GM21825 (cell line): ENCODE data around the gene PNMA6F.
"Not testable (repeated sequence)": the region's sequence is repeated elsewhere in the genome, so short reads cannot be mapped to it uniquely, and the experiment has no call there.

Experiments
- ATAC-seq: cut with Tn5 transposase; IDR thresholded peaks from one replicate; pipeline ENCODE4 v1.9.1; 2021; ENCODE audit warnings: mild to moderate bottlenecking, moderate library complexity; ENCODE audit not compliant: unreplicated experiment

PNMA6F gene

DNA sequence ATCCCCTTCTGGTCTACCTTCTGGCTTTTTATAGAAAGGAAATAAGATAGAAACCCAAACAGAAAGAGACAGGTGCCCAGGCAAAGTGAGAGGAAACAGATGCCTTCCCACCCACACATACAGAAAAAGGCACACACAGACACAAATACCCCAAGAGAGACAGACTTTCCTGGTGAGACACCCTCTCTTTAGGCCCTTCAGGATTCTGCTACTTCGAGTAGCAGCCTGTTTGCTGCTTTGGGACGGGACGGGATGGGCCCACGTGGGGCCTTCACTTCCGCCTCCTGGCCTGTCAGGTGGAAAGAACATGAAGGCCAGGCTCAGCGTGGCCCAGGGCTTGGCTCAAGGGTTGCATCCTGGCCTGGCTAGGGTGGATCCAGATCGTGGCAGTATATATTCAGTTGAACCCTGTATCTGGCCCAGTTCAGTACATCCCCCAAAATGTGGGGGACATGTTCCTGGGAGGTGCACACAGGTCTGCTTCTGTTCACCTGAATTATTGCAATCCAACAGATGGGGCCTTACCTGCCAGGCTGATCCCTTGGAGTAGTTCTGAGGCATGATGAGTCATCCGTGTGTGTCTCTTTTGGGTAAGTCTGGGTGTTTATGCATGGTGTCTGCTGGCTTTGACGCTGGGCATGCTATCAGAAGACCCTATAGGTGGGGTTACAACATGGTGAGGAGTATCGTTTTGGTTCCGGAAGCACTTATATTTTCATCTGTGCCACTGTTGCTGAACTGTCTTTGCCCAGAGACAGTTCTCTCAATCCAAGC lies 14.7 kb upstream of the PNMA6F start:
- no peak for ATAC-seq

DNA sequence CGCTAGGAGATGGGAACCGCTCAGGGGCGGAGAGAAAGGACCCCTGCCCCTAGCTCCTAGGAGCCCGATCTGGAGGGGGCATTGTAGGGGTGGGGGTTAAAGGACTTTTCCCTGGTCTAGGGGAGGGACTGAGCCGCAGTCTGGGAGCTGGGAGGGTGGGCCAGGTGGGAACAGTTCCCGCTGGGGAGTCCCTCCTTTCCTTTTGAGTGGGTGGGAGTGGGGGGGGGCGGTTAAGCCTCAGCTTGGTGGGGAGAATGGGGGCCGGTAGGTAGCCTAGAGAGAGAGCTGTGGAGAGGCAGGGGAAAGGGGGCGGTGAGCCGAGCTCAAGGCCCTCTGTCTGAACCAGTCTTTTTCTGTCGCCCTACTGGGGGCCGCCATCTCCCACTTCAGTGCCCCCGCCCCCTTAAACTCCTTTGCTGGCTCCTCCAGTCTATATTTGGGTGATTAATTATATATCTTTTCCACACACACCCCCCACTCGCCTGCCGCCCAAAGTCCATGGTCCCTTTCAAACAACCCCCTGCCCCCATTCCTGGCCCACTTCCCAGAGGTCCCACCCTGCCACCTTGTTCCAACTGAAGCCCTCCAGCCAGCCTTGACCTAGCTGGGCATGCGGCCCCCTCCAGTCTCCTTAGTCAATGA lies 13.2 kb upstream of the PNMA6F start:
- ATAC-seq: no peak

DNA sequence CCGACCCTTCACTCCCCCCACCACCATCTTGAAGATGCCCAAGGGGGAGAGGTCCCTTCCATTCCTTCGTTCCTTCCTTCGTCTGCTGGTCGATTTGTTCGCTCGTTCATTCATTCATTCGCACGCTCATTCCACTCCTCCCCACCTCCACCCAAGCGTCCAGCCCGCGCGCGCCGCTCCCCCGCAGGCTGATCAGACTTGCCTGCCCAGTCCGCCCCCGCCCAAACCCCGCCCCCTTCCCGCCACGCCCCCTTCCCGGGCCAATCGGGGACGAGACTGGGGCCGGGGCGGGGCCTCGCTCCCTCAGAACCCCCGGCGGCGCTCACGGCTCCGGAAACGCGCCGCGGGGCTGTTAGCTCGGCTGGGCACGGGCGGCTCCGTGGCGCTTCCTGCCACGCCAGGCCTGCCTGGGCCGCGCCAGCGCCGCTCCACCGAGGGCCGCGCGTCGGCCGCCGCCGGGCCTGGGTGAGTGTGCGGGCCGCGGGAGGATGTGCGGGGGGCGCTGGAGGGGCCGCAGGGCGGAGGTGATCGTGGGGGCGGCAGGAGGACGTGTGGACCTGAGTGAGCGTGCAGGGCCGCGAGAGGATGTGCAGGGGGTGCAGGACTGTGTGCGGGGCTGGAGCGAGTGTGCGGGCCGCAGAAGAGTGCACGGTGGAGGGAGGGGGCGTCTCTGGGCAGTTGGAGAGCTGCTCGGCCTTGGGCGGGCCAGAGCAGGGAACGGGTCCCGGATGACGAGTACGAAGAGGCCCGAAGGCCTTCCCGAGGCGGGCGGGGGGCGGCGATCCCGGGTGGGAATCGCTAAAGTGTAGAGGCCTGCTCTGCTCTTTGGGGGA lies 12.5 kb upstream of the PNMA6F start, which contains the start of gene ZNF275:
Gene ZNF275 (plus strand): TSS at position 333 of the 833 bp plus-strand sequence. CDS start 2,527 bp downstream, outside the sequence.
- ATAC-seq: peak; percentile 82

DNA sequence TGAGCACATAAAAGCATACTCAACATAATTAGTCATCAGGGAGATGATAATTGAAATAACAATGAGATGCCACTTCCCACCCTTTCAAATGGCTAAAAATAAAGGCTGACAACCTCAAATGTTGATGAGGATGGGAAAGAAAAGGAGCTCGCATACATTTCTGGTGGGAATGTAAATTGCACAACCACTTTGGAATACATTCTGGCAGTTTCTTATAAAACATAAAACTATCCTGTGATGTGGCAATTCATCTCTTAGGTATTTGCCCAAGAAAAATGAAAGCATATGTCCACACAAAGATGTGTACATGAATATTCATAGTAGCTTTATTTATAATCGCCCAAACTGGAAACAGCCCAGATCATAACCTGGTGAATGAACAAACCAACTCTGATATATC lies 11.7 kb upstream of the PNMA6F start:
- ATAC-seq: no peak

DNA sequence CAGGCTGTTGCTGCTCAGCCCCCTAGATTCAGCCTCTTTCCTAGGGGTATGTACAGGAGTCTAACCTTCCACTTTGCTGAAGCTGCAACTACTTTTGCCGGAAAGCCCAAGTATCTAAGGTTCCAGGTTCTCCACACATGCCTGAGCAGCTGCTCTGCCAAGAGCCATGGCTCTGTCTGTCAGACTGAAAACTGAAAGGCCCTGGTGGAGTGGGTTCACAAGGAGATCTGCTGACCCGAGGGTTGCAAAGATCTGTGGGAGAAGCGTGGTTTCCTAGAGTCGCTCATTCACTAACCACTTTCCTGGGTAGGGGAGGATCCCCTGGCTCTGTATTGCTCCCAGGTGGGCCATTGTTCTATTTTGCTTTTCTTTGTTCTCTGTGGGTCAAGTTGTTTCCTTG lies 6.0 kb upstream of the PNMA6F start:
- ATAC-seq: no peak

DNA sequence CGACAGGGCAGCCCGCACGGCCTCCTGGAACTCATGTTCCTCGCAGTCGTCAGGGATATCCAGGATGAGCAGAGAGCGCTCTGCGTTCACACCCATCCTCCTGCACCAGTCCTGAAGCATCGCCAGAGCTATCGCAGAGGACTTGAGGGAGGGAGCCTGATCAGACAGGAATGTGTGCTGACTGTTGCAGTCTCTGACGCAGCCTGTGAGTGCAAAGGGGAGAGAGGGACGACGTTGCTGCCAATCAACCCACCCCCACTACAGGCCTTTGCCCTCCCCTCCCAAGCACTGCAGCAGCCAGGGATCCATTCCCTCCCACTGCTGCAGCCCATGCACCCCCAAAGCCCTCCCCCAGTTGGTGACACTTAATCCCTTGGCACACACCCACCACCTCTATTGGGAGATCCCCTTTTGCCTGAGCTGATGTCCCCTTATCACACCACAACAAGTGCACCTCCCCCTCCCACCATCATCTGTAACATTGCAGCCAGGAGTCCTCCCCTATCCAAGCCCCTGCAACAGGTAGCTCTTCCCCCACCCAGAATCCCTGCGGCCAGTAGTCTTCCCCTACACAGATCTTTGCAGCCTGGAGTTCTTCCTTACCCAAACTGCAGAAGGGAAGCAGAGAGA lies 897 bp downstream of the PNMA6F start:
- ATAC-seq: no peak

DNA sequence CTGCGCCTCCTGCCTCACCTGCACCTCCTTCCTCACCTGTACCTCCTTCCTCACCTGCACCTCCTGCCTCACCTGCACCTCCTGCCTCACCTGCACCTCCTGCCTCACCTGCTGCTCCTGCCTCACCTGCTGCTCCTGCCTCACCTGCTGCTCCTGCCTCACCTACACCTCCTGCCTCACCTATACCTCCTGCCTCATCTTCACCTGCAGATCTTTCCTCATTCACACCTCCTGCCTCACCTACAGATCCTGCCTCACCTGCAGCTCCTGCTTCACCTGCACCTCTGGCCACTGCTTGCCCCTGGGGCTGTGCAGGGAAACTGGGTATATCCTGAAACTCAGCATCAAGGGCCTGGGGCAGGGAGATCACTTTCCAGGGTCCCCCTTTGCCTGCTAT lies 1.5 kb downstream of the PNMA6F start:
- ATAC-seq: not testable (repeated sequence)

DNA sequence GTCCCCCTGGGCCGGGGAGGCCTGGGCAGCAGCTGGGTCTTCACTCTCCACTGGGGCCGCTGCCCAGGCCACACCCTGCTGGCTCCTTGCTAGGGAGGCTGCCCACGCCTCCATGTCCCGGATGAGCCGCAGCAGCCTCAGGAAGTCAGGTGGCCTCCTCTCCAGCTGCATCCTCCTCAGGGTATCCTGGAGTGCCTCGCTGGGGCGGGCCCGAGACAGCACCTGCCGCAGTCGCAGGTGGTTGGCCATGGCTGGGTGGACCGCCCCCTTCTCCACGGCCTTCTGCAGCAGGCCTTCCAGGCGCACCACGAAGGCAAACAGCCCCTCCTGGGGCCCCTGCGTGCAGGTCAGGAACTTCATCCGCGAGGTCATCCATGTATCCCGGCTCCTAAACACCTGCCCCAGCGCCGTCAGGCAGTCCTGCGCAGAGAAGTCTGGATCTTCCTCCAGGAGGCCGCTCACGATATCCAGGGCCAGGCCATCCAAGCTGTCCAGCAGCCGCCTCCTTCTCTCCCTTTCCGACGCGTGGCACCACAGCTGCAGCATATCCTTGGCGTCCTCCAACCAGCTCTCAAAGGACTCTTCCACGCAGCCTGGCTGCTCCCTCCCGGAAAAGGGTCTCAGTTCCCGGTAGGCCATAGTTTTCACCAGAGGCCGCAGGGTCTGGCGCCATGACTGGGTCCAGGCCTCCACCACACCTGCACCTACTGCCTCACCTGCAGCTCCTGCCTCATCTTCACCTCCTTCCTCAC lies 2.1 kb downstream of the PNMA6F start:
- no peak for ATAC-seq

DNA sequence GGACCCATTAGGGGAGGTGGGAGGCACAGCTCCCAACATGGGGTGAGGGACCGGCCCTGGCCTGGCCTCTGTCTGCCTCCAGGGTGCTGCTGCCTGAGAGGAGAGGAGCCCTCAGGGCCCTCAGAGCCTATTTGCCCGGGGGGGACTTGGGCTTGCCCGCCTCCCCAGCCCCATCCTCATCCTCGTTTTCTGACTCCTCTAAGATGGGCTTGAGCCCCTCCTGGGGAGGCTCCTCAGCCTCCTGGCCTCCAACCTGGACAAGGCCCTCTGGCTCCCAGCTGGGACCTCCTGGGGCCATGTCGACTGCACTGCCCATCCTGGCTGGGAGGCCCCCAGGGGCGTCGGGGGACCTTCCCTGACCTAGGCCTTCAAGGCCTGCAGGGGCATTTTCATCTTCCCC lies 2.8 kb downstream of the PNMA6F start:
- no peak for ATAC-seq

DNA sequence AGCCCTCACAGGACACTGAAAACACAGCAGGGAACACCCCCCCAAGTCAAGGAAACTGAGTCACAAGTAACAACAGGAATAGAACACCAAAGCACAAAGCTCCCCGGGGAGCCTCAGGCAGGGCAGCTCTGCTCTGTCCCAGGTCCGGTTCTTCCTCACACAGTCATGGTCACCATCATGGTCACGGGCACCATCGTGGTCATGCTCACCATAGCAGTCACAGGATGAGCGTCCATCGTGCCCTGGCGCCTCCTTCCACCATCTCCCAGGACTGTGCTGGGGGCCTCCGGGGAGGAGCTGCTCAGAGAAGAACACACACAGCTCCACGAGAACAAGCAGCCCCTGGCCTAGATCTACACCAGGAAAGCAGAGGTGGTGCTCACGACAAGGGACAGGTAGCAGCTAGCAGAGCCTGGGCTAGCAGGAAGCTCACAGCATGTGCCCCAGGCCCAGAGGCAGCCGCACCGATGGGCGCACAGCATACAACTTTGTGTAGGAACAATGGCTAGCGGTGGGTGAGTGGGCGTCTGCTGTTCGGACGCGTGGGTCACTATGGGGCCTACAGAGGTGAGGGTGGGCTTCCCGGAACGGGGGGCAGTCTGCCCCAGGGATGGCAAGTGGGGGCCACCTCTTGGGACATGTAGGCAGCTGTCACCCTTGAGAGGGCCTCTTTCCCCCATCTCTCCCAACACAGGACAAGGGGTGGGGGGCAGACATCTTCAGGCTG lies 3.4 kb downstream of the PNMA6F start:
- ATAC-seq: no peak

DNA sequence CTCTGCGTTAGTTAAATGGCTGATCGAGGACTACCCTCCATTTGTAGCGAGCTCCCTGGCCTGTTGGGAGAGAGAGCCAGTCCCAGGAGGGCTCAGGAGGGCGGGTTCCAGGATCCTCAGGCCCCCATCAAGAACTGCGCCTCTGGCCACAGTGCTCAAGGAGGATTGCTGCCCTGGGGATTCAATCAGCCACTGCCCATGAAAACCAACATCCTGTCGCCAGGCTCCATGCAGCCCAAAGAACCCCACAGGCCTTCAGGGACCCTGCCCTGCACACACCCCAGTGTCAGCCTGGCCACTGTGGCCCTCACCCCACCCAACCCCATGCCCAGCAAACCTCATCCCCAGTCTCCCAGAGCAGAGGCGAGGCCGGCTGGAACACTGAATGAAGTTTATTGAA lies 4.3 kb downstream of the PNMA6F start:
- ATAC-seq: no peak

DNA sequence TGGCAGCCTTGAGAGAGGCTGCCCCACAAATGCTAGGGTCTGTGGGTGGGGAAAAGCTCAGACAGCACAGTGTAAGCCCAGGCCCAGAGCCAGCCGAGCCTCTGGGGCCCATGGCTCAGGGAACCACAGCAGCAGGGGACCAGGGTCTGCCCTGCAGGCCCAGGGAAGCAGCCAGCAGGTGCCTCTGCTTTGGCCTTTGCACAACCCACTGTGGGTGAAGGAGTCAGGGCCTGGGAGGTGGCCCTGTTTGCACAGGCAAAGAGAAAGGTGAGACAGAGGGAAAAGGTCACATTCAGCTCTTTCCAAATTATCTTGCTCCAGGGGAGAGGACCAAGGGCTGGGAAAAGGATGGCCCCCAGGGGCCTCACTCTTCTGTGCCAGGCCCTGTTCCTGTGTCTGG lies 8.7 kb downstream of the PNMA6F start:
- no peak for ATAC-seq

DNA sequence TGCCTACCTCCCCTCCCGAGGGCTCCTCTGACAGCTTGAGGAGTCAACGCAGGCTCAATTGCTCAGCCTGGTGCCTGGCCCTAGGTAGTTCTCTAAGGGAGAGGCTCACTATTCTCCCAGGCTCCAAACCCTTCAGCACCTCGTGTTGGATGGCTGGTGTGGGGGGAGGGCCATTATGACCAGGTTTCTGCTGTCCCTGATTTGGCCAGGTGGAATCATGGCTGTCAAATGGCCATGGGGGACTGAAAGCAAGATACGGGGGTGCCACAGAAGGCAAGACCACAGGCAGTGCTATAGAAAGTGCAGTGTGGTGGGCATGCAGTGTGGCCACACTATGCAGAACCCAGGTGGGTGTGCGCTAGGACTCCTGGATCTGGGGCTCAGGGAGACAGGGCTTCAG lies 9.5 kb downstream of the PNMA6F start:
- no peak for ATAC-seq

DNA sequence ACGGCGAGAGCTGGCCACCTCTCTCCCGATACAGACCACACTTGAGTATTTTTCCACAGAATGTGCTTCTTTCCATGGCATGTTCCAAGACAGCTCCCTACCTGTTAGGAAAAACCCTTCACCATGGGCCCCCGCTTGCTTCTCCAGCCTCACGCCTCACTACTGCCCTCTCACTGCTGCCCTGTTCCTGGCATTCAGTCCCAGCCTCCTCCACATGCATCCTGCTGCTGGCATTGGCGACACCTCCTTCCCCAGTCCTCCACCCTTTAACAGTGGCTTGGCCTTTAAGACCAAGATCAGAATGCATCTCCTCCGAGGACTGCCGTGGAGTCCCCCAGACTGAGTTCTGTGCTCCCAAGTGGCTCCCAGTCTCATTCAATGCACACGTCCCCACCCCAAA lies 10.7 kb downstream of the PNMA6F start:
- no peak for ATAC-seq

DNA sequence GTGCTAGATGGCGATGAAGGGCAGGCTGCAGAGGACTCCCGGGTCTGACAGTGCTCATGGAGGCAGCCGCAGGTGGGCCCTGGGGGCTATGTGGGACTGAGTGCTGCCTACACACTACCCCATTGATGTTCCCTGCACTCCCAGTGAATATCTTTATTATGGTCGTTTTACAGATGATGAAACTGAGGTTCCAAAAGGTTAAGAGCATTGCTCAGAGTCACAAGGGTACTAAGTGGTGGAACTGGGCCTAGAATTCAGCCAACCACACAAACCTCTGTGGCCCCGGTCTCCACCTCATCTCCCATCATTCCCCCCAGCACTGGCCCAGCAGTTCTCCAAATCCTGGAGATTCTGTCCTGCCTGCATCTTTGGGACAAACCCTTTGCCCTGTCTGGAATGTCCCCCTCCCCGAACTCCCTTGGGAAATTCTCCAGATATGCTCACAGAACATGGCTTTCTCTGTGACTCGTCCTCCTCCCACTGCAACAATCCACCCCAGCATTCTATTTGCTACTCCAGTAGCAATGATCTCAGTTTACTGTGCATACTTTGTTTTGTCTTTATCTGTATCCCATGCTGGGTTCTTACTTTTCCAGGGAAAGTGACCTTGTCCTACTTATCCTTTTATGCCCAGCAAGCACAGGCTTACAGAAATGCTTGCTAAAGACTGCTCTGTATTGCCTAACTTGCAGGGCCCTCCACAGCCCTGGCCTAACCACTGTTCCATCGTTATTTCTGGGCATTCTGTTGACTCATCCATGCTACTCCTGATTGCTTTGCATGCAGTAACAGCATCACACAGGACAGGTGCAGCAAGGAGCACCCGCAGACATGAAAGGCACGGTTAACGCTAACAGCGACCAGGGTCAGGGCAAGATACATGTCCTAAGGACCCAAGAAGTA lies 14.0 kb downstream of the PNMA6F start:
- no peak for ATAC-seq

DNA sequence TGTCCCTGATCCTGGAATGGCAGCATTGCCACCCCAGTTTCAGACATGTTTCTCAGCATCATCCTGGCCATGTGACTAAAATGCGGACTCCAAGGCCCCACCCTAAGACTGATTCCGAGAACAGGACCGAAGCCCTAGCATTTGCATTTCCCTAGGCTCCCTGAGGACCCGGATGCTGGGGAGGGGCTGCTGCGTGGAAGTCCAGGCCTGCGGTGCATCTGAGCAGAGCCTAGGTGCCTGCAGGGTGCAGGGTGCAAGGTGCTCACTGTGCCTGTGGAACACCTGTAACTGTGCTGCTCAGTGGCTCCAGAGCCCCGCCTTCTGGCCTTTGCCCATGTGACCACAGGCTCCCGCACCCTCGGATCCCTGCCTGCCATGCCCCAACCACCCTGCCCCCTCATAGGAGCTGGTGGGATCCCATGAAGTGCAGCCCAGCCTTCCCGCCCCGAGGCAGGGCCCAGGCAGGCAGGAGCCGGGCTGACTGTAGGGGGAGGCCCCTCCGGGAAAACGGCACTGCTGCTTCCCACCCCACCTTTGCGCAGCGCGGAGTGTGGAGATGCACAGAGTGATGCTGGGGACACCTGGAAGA lies 14.9 kb downstream of the PNMA6F start:
- no peak for ATAC-seq

DNA sequence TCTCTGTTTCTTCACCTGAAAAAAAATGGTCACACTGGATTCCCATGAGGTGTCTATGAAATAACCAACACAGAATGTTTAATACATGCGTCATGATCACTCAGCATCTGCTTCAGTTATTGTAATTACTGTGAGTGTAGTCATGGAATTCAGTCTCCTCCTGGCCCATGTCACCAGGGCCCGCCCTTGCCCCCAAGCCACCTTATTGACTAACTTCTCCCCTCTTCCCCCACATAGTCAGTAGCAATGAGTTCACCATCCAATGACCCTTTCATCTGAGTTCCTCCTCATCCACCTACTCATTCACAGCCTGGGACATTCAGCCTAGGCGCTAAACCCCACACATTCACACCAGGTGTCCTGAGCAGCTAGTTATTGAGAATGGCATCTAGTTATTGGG lies 15.6 kb downstream of the PNMA6F start:
- no peak for ATAC-seq

DNA sequence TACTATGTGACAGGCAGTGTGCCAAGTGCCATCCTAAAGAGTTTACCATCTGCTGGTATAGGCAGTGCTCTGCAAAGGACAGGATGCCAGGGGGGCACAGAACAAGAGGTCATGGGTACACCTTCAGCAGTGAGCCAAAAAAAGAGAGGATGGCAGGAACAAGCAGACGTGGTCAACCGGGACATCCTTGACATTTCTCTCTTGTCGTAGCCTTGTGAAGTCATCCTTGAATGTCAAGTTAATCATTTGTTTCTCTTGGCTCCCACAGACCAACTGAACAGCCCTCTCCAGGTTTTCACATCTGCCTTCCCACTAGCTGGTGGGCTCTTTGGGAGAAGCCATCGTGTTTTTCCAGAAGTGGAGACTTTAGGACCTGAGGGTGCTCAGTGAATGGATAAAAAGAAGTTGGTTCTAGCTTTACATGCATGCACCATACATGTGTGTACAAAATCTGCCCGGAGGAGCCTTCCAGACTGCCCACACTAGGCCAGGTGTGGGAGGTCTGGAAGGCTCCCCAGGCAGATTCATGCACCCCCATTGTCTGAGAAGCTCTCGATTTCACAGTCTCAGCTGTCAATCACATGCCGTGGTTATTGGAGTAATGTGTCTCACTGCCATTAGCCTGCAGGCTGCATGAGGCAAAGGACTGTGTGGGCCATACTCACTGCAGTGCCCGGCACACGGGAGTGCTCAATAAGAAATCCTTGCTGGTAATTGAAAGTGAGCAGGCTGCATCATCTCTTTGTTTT lies 16.4 kb downstream of the PNMA6F start:
- ATAC-seq: no peak
